Adrenal gland (tissue), 12 donors: Measurements from ENCODE around the gene SOX13. TPM values are rescaled to one million over a fixed set of nuclear protein-coding genes. Genes with fewer than 3 reads are reported as not detected.

Source experiments
- DNase-seq, 7 donors: peaks; one replicate each; pipeline ENCODE4 v3.0.0-alpha.2; 2019 to 2020
- H3K27ac ChIP-seq, 5 donors: fragments of 200-600 bp; sonication (generic) in 4 of 5; 1 replicate in 3 of 5; 2 replicates in 2 of 5; pipeline versions ENCODE4 v1.5.1 to v1.8.0; 2016 to 2020; ENCODE audit warnings: mild to moderate bottlenecking in 1 of 5
- H3K27me3 ChIP-seq: fragments of 200-600 bp; 2 replicates; pipeline ENCODE4 v1.8.0; 2021
- H3K36me3 ChIP-seq, 2 donors: fragments of 200-600 bp; replicated peaks in 1 of 2; 1 replicate in 1 of 2; 2 replicates in 1 of 2; pipeline versions ENCODE4 v1.5.1 to v1.8.0; 2018 to 2022
- H3K4me1 ChIP-seq, 2 donors: fragments of 200-600 bp; replicated peaks in 1 of 2; 1 replicate in 1 of 2; 2 replicates in 1 of 2; pipeline versions ENCODE4 v1.5.1 to v1.8.0; 2018 to 2021
- H3K4me3 ChIP-seq, 4 donors: fragments of 200-600 bp; sonication (generic) in 3 of 4; one replicate each; pipeline ENCODE4 v1.5.1; 2016 to 2018
- H3K9me3 ChIP-seq, 3 donors: fragments of 200-600 bp; sonication (generic) in 1 of 3; replicated peaks in 1 of 3; 1 replicate in 2 of 3; 2 replicates in 1 of 3; pipeline versions ENCODE4 v1.5.1 to v1.8.0; 2016 to 2021
- CTCF ChIP-seq, 6 experiments: fragments of 450-650 bp in 4 of 6; fragments of 200-600 bp in 2 of 6; sonication (generic) in 1 of 6; IDR thresholded peaks; 1 replicate in 5 of 6; 2 replicates in 1 of 6; pipeline versions ENCODE4 v1.5.1 to v1.8.0; 2016 to 2021; ENCODE audit warnings: antibody characterized with exemption in 6 of 6, mild to moderate bottlenecking in 2 of 6, moderate library complexity in 1 of 6
- POLR2A ChIP-seq, 2 donors: fragments of 450-650 bp; IDR thresholded peaks; one replicate each; pipeline ENCODE4 v1.6.1; 2017; ENCODE audit warnings: antibody characterized with exemption in 2 of 2, mild to moderate bottlenecking in 2 of 2, moderate library complexity in 1 of 2
- WGBS, 4 donors: extraction: QIAGEN DNeasy Blood & Tissue Kit in 2 of 4; methylation state at CpG; one replicate each; pipeline versions ENCODE4 v1.1.5 to v1.1.7; 2013 to 2017; 5-methylcytosine and 5-hydroxymethylcytosine counted together
- intact Hi-C, 2 donors: fragments of 100-400 bp; cut with DNase I; formaldehyde crosslinking; loops; one replicate each; pipeline versions ENCODE4 v1.14.1 to v1.15.0; 2022 to 2023
- polyA plus RNA-seq, 3 donors: library from polyadenylated mRNA; stranded (reverse); fragments of 200-250 nt in 2 of 3; fragments of 350-450 nt in 1 of 3; fragmentation: Illumina TruSeq in 1 of 3; extraction: RNeasy Lipid Tissue Mini Kit (QIAGEN cat#74804) in 1 of 3; gene quantifications; one replicate each; pipeline ENCODE4 v1.2.3, GENCODE V29; 2013 to 2014
- total RNA-seq, 9 donors: library from RNA; depleted of rRNA in 4 of 9; stranded (reverse); fragments of >200 nt in 4 of 9; fragments of 120-200 nt in 1 of 9; fragmentation: NEBNext Ultra II Directional in 1 of 9; extraction: Animal tissue kit (Norgen Biotek cat#: 25700) in 1 of 9; gene quantifications; one replicate each; pipeline versions ENCODE4 v1.1.0 to v1.2.4, GENCODE V29; 2013 to 2023
- donor health status: healthy with polysubstance abuse.
- donor health status: Bipolar disorder and iron deficiency.
- donor health status: DM: yes; HTN: yes; CAD: no.
- donor health status: DM: no; HTN: no; CAD: no.
- donor health status: DM: no; HTN: no; CAD: no.
- donor health status: DM: yes; HTN: yes; CAD: no.

Gene SOX13
- total and polyA plus RNA-seq, 12 donors: 4.2 to 44.5 (median 25.6) TPM

- H3K27me3 ChIP-seq: no peaks in the 10 kb centered on the region
- peaks cover 26 to 65% of the 10 kb centered on the region in 2 donors for H3K4me1 ChIP-seq
- H3K4me3 ChIP-seq: no peak overlapping the region
- intact Hi-C loops: no loop called here
- H3K36me3 ChIP-seq: no peaks in the 10 kb centered on the region
- no peak for DNase-seq
- peak overlapping the region in 1 of 5 donors; percentile 26 for H3K27ac ChIP-seq
- no peaks in the 10 kb centered on the region for H3K9me3 ChIP-seq
- no peak for TF ChIP-seq POLR2A (IDR thresholded peaks at IDR 0.05)
- TF ChIP-seq CTCF (IDR thresholded peaks at IDR 0.05): no peak
- WGBS, 4 donors: 82 to 93% (median 87%) methylated on average over 5 of the region's 5 CpGs
Observed at GRCh38 chr1:204091787-204092312, 18.9 kb downstream of the SOX13 start.

- peaks cover 17 to 57% of the 10 kb centered on the region in 2 donors for H3K4me1 ChIP-seq
- intact Hi-C loops: no loop called here
- 69 to 83% (median 76%) methylated on average over 10 to 12 of the region's 12 CpGs for WGBS, 4 donors
- no peak overlapping the region for H3K4me3 ChIP-seq
- no peak for DNase-seq
- TF ChIP-seq CTCF (IDR thresholded peaks at IDR 0.05): no peak
- TF ChIP-seq POLR2A (IDR thresholded peaks at IDR 0.05): no peak
- no peaks in the 10 kb centered on the region for H3K27me3 ChIP-seq
- no peaks in the 10 kb centered on the region for H3K9me3 ChIP-seq
- H3K36me3 ChIP-seq: no peaks in the 10 kb centered on the region
- H3K27ac ChIP-seq: peak overlapping the region in 2 of 5 donors; percentile 24 to 26
Observed at GRCh38 chr1:204092632-204093420, 19.9 kb downstream of the SOX13 start.

- Histone ChIP-seq H3K9me3 (no peaks in the 10 kb centered on the region), H3K27me3 (no peaks in the 10 kb centered on the region), H3K36me3 (no peaks in the 10 kb centered on the region), H3K4me3 (no peak overlapping the region), H3K4me1 (peaks cover 12 to 52% of the 10 kb centered on the region in 2 donors), H3K27ac (peak overlapping the region in 2 of 5 donors; percentile 24 to 35)
- no peak for TF ChIP-seq CTCF (IDR thresholded peaks at IDR 0.05)
- intact Hi-C loops: no loop called here
- no peak for DNase-seq
- WGBS, 4 donors: 73 to 88% (median 75%) methylated on average over 4 of the region's 4 CpGs
Observed at GRCh38 chr1:204093421-204093717, 20.5 kb downstream of the SOX13 start.

GRCh38 chr1:204093781-204094180 lies 20.9 kb downstream of the SOX13 start:
- H3K27ac ChIP-seq: peak overlapping the region in 2 of 5 donors; percentile 24 to 35
- 70 to 78% (median 75%) methylated on average over 2 of the region's 2 CpGs for WGBS, 4 donors
- peaks cover 8 to 52% of the 10 kb centered on the region in 2 donors for H3K4me1 ChIP-seq
- intact Hi-C loops: no loop called here
- no peaks in the 10 kb centered on the region for H3K36me3 ChIP-seq
- no peaks in the 10 kb centered on the region for H3K9me3 ChIP-seq
- DNase-seq: no peak
- no peaks in the 10 kb centered on the region for H3K27me3 ChIP-seq
- H3K4me3 ChIP-seq: no peak overlapping the region
- TF ChIP-seq CTCF (IDR thresholded peaks at IDR 0.05) (no peak), POLR2A (IDR thresholded peaks at IDR 0.05) (no peak)
